Esophagus mucosa (tissue), 1 donor: ENCODE data around the gene KCTD18. TPM values are rescaled to one million over a fixed set of nuclear protein-coding genes. Genes with fewer than 3 reads are reported as not detected.

Experiments
- ATAC-seq: fragments of 200-7000 bp; cut with Tn5 transposase; one replicate; pipeline ENCODE4 v1.9.1; 2020
- total RNA-seq: library from RNA; stranded (reverse); gene quantifications from one replicate; pipeline ENCODE4 v1.2.4, GENCODE V29; 2023
- donor health status: DM: yes; HTN: yes; CAD: no.

The KCTD18 gene
- total RNA-seq, 1 donor from 2014 or later, result 10.8 TPM

- ATAC-seq, result no peak
These were observed 24.9 kb downstream of the KCTD18 start for GRCh38 chr2:200484934-200485333.

DNA sequence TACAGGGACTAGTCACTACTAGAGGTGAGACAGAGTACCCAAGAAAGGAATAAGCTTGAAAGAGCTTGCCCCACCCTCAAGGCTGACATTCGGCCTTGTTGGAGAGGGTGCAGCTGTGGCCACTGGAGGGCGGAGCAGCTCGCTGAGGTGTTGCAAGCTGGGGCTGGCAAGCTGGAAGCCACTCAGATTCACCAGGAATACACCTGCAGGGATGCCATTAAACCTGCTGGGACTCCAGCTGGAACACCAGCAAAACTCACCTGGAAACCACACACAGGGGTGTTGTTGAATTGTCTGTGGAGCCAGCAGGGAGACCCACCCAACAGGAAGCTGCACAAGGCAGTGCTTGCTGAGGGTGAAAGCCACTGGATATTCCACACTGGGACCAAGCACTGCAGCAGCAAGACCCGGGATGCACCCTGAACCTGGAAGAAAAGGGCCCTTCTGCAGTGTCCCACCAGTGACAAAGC, 26.1 kb downstream of the KCTD18 start:
- peak; percentile 92 for ATAC-seq

- ATAC-seq, result no peak
These were observed 27.7 kb downstream of the KCTD18 start for GRCh38 chr2:200482194-200482593.

- ATAC-seq, result peak; percentile 69
These were observed 30.1 kb downstream of the KCTD18 start for GRCh38 chr2:200479692-200480265.

- no peak for ATAC-seq
These were observed 32.2 kb downstream of the KCTD18 start for GRCh38 chr2:200477667-200478131.

DNA sequence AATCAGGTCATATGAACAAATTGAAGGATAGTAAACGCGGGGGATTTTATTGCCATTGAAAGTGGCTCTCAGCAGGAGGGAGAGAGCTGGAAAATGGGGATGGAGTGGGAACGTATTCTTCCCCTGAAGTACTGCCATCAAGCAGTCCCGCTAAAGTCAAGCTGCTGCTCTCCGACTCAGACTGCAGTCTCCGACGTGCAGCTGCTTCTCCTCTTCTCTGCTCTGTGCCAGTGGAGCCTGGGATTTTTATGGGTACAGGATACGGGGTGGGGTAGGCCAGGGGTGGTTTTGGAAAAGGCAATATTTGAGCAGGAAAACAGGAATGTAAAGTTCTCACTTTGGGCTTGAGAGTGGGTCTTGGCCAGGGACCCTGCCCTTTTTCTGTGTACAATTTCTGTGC, 33.0 kb downstream of the KCTD18 start:
- no peak for ATAC-seq

DNA sequence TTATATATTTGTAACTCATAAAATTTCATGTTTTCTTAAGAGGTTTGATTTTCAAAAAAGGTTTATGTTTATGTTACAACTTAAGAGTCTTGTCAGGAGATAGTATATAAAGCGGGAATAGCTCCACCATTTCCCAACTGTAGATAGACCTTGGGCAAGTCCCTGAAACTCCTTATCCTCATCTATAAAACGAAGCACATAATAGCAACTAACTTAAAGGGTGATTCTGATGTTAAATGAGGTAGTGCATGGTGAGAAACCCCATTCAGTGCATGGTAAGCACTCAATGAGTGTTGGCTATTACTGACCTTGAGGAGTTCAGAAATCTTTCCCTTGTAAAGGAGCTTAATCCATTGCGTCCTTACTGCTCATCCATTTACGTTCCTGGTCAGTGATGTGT, 34.1 kb downstream of the KCTD18 start:
- ATAC-seq, result no peak

GRCh38 chr2:200472853-200473464, 36.9 kb downstream of the KCTD18 start:
- ATAC-seq, result no peak

DNA sequence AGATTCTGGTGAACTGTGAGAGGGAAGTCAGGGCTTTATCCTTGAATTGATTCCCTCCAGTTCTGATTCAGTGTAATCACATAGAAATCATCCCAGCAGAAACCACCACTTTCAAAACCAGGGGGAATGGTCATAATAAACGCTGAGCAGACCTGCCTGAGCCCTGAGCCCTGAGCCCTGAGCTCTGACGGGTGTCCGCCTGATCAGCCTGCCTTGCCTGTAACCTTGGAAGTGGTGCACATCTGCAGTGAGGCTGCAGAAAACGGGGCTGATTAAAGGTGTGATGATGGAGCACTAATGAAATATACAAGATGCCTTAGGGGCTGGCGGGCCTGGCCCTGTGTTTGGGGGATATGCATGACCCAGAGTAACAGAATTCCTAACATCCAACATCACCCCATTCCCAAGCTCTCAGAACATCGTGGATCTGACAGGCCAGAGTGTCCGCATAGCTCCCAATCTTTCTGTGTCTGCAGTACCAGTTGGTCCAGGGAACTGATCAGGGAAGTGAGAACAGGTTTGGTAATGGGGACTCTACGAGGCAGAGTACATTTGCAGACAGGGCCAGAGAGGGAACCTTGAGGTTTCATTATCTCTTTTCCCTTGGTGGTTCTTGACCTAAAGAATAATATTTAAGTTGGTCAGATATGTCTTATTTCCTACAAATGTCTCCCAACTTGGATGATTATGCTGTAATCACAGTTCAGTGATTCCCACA, 37.8 kb downstream of the KCTD18 start:
- ATAC-seq, result no peak

GRCh38 chr2:200471324-200471848, 38.5 kb downstream of the KCTD18 start:
- ATAC-seq, result peak; percentile 40

DNA sequence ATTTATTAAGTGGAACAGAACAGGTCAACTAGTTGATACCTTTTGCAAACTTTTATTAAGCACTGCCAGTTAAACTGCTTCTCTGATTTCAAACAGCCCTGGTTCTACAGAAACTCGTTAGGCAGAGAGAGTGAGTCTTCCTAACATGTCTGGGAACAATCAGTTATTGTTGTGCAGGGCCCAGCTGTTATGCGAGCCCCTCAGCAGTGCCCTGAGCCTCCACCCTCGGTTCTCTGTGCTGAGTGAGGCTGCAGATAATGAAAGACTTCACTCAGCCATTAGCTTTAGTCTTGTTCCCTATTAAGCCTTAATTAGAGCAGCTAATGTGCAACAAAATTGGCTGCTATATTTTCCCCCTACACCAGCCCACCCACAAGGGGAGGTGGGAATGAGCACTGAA, 39.6 kb downstream of the KCTD18 start:
- no peak for ATAC-seq

DNA sequence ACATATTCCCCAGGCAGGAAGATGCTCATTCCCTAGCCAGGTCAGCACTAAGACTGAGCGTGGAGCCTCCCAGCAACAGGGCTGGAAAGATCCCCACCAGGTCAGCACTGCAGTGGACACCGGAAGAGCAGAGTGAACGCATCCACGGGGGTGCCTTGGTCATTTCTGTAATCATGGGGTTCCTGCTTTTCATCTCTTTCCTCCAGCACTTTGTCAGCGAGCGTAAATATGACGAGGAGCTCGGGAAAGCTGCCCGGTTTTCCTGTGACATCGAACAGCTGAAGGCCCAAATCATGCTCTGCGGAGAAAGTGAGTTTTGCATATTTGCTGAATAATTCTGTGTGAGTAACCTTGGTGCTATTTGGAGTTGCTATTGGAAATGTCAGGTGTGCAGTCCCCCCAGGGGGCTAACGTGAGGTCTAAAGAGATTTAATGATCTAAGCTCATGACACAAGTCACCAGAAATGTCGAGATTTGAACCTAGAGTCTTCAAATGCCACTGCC, 40.1 kb downstream of the KCTD18 start:
- ATAC-seq, result no peak

GRCh38 chr2:200467806-200468681, 41.8 kb downstream of the KCTD18 start:
- ATAC-seq, result no peak

DNA sequence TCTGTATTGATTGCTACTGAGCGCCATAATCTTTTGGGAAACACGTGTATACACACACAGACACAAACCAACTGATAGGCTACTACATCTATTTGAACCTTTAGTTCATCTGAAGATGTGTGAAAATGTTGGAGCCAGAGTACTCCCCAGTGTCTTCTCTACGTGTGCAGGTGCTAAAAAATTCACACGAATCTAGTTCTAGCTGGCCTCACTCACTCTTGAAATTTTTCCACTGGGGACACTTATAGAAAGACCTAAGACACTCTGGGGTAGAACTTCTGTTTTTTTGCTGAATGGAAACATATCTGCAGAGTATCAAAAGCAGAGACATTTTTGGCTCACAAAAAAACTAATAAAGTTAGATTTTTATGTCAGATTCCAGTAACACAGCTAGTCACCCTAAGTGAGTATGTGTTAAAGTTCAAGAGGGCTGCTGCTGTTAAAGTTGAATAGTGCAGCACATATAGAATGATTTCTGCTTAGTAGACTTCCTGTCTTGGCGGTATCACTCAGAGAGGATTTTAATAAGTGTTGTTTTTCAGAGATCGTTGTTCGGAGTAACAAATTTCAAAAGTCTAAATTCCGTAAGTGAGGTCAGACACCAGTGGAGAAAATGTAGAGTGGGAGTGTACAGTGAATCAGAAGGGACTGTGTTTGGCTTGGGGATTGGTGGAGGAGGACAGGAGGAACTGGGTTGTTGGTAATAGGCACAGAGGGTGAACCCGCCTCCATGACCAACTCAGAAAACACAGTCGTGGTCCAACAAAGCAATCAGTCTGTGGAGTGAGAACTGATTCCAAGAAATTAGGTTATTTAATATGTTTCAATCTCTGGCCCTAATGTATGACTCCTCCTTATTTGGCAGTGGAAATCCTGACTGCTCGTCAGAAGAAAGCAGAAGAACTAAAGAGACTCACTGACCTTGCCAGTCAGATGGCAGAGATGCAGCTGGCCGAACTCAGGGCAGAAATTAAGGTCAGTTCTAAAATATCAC, 43.1 kb downstream of the KCTD18 start:
- no peak for ATAC-seq

GRCh38 chr2:200463452-200463851, 46.4 kb downstream of the KCTD18 start:
- ATAC-seq, result no peak

DNA sequence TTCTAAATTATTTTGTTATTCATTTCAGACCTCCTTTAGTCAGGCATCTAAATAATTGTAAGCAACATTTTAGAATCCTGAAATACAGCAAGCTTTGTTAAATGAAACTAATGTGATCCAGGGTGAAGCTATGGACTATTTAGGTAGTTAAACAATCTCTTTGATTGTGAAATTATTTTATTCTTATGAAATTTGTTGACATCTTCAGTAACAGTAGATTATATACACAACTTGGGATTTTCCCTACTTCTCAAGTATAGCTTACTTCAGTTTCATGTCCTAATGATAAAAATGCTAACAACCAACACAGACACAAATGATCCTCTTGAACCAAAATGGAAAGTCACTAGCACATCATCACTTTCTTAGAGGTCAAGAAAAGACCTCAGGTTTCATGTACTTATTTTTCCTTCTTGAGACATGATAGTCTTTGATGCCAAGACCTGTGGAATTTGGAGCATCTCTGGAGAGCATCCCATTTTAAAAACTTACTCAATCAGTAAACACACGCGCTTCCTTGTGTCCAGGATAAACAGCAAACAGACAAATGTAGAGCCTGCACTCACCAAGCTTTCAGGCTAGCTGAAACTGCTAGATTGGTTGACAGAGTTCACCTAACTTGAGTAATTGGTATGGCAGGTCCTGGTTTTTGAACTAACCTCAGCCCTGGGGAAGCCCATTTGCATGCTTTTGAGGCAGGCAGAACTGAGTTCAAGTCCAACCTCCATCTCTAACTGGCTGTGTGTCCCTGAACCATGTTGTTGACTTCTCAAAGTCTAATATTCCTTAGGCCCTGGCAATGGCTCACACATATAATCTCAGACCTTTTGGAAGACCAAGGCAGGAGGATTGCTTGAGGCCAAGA, 47.8 kb downstream of the KCTD18 start:
- no peak for ATAC-seq

GRCh38 chr2:200459101-200459500, 50.8 kb downstream of the KCTD18 start:
- no peak for ATAC-seq

DNA sequence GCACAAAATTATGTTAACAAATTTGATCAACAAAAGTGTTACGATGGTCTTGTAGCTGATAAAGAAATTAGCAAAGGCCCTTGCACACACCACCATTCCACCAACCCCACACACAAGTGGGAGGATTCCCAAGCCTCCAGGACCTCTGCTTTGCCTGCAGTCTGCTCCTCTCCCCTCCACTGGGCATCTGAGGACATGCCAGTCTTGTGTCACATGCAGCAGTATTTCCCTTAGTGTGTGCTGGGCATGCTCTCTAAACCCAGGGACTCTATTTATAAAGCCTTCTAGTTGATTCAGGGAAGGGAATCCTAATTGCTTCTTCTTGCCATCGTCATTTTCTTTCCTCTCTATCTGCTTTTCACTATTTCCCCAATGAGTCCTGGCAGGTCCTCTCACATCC, 53.3 kb downstream of the KCTD18 start:
- no peak for ATAC-seq

- no peak for ATAC-seq
These were observed 53.9 kb downstream of the KCTD18 start for GRCh38 chr2:200455958-200456421.
